ENCODE data around the gene ARSG. TPM values are rescaled to one million over a fixed set of nuclear protein-coding genes. Genes with fewer than 3 reads are reported as not detected.
"Not testable (repeated sequence)": the region's sequence is repeated elsewhere in the genome, so short reads cannot be mapped to it uniquely, and the experiment has no call there.

The ARSG gene
- total RNA-seq, 1 donor from 2014 or later: 19.5 TPM

DNA sequence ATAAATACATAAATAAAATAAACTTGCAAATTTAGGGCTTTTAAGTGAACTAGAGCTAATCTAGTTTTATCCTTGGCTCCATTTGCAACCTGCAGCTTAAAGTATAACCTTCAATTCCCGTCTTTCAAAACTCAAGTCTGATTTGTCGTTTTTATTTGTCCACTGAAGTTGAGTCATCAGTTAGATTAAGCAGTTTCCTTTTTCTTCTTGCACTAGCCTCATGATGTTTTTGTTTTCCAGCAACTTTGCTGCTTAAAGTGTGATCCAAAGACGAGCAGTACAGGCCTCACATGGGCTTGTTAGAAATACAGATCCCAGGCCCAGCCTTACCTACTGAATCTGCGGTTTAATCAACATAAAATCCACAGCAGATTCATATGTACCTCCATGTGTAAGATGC is 13.8 kb downstream of the ARSG start:
- H3K4me1 Mint-ChIP-seq: peaks cover 5% of the 10 kb centered on the region

DNA sequence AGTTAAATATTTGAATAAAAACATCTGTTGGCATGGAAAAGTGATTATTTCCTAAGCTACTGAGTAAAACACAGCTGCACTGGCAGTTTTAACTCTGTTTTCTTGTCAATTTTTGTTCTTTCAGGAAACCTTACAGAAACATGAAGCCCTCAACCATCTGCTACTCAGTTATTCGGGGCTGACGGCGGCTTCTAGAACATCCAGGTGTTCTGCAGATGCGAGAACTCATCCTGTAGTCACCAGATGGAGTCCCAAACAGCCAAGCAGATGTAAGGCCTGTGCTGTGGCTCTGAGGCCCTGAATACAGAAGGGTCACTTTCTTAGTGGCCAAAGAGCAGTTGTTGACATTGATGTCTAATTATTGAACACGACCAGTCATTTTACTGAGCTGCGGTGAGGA is 15.5 kb downstream of the ARSG start:
- DNase-seq (ENCODE audit: low spot score): no peak
- no peak overlapping the region for H3K27ac ChIP-seq
- no peaks in the 10 kb centered on the region for H3K79me2 ChIP-seq (ENCODE audit: low read depth)
- no peaks in the 10 kb centered on the region for H3K36me3 ChIP-seq
- TF ChIP-seq EZH2 (IDR thresholded peaks at IDR 0.05) (no peak), EZH2phosphoT487 (IDR thresholded peaks at IDR 0.05) (no peak)
- TF ChIP-seq, protein P1, sequence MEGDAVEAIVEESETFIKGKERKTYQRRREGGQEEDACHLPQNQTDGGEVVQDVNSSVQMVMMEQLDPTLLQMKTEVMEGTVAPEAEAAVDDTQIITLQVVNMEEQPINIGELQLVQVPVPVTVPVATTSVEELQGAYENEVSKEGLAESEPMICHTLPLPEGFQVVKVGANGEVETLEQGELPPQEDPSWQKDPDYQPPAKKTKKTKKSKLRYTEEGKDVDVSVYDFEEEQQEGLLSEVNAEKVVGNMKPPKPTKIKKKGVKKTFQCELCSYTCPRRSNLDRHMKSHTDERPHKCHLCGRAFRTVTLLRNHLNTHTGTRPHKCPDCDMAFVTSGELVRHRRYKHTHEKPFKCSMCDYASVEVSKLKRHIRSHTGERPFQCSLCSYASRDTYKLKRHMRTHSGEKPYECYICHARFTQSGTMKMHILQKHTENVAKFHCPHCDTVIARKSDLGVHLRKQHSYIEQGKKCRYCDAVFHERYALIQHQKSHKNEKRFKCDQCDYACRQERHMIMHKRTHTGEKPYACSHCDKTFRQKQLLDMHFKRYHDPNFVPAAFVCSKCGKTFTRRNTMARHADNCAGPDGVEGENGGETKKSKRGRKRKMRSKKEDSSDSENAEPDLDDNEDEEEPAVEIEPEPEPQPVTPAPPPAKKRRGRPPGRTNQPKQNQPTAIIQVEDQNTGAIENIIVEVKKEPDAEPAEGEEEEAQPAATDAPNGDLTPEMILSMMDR (IDR thresholded peaks at IDR 0.05): no peak
- H3K9ac ChIP-seq: no peak overlapping the region
- H3K9me3 ChIP-seq (ENCODE audit: low read depth): no peaks in the 10 kb centered on the region
- peaks cover 1% of the 10 kb centered on the region for H3K4me1 Mint-ChIP-seq
- H3F3A ChIP-seq (ENCODE audit: low read depth): peaks cover 9% of the 10 kb centered on the region
- no peaks in the 10 kb centered on the region for H3K27me3 Mint-ChIP-seq (ENCODE audit: insufficient read depth, low read depth)
- H3K9me3 Mint-ChIP-seq: peaks cover 9% of the 10 kb centered on the region
- H3K27ac Mint-ChIP-seq: no peak overlapping the region
- H3K4me1 ChIP-seq: peaks cover 8% of the 10 kb centered on the region
- H3K36me3 Mint-ChIP-seq: peaks cover 27% of the 10 kb centered on the region
- no peak overlapping the region for H2AFZ ChIP-seq (replicated peaks)
- H3K4me2 ChIP-seq: no peak overlapping the region
- H3K4me3 ChIP-seq: no peak overlapping the region
- no peak overlapping the region for H3K4me3 Mint-ChIP-seq
- no peaks in the 10 kb centered on the region for H4K20me1 ChIP-seq (ENCODE audit: low read depth)
- H3K27me3 ChIP-seq: no peaks in the 10 kb centered on the region

More for the DNA sequence above, 13.8 kb downstream of the ARSG start:
- no peak overlapping the region for H3K4me2 ChIP-seq
- Mint-ChIP-seq H3K4me3 (no peak overlapping the region), H3K27ac (no peak overlapping the region), H3K9me3 (peaks cover 15% of the 10 kb centered on the region), H3K27me3 (ENCODE audit: insufficient read depth, low read depth) (peaks cover 1% of the 10 kb centered on the region), H3K36me3 (peaks cover 15% of the 10 kb centered on the region)
- no peak for DNase-seq (ENCODE audit: low spot score)
- no peak overlapping the region for H3K27ac ChIP-seq
- H3K79me2 ChIP-seq (ENCODE audit: low read depth): no peaks in the 10 kb centered on the region
- TF ChIP-seq EZH2 (IDR thresholded peaks at IDR 0.05): no peak
- no peak for TF ChIP-seq EZH2phosphoT487 (IDR thresholded peaks at IDR 0.05)
- TF ChIP-seq, protein P1 (IDR thresholded peaks at IDR 0.05): no peak
- H3K9me3 ChIP-seq (ENCODE audit: low read depth): no peaks in the 10 kb centered on the region
- H3K27me3 ChIP-seq: no peaks in the 10 kb centered on the region
- no peaks in the 10 kb centered on the region for H4K20me1 ChIP-seq (ENCODE audit: low read depth)
- no peak overlapping the region for H2AFZ ChIP-seq (replicated peaks)
- H3K9ac ChIP-seq: no peak overlapping the region
- no peak overlapping the region for H3K4me3 ChIP-seq
- H3F3A ChIP-seq (ENCODE audit: low read depth): peaks cover 18% of the 10 kb centered on the region
- no peaks in the 10 kb centered on the region for H3K36me3 ChIP-seq
- peaks cover 14% of the 10 kb centered on the region for H3K4me1 ChIP-seq

DNA sequence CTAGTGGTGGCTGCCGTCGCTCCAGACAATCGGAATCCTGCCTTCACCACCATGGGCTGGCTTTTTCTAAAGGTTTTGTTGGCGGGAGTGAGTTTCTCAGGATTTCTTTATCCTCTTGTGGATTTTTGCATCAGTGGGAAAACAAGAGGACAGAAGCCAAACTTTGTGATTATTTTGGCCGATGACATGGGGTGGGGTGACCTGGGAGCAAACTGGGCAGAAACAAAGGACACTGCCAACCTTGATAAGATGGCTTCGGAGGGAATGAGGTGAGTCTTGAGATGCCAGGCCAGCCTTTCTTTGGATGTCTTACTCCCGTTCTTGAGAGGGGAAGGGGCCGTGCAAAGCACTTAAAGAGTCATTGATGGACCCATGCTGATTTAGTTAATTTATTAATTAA is 16.1 kb downstream of the ARSG start:
- no peak overlapping the region for H3K9ac ChIP-seq
- peaks cover 2% of the 10 kb centered on the region for H3K4me1 ChIP-seq
- no peaks in the 10 kb centered on the region for H4K20me1 ChIP-seq (ENCODE audit: low read depth)
- H3K9me3 ChIP-seq (ENCODE audit: low read depth): no peaks in the 10 kb centered on the region
- TF ChIP-seq EZH2phosphoT487 (IDR thresholded peaks at IDR 0.05) (no peak), EZH2 (IDR thresholded peaks at IDR 0.05) (no peak)
- TF ChIP-seq, protein P1 (IDR thresholded peaks at IDR 0.05): no peak
- Mint-ChIP-seq H3K9me3 (peaks cover 8% of the 10 kb centered on the region), H3K27ac (no peak overlapping the region), H3K4me1 (peaks cover 5% of the 10 kb centered on the region), H3K36me3 (peaks cover 27% of the 10 kb centered on the region), H3K4me3 (no peak overlapping the region), H3K27me3 (ENCODE audit: insufficient read depth, low read depth) (no peaks in the 10 kb centered on the region)
- no peak overlapping the region for H2AFZ ChIP-seq (replicated peaks)
- H3K4me3 ChIP-seq: no peak overlapping the region
- H3K36me3 ChIP-seq: no peaks in the 10 kb centered on the region
- DNase-seq (ENCODE audit: low spot score): no peak
- H3K27ac ChIP-seq: no peak overlapping the region
- H3K27me3 ChIP-seq: no peaks in the 10 kb centered on the region
- no peaks in the 10 kb centered on the region for H3K79me2 ChIP-seq (ENCODE audit: low read depth)
- peaks cover 4% of the 10 kb centered on the region for H3F3A ChIP-seq (ENCODE audit: low read depth)
- no peak overlapping the region for H3K4me2 ChIP-seq

DNA sequence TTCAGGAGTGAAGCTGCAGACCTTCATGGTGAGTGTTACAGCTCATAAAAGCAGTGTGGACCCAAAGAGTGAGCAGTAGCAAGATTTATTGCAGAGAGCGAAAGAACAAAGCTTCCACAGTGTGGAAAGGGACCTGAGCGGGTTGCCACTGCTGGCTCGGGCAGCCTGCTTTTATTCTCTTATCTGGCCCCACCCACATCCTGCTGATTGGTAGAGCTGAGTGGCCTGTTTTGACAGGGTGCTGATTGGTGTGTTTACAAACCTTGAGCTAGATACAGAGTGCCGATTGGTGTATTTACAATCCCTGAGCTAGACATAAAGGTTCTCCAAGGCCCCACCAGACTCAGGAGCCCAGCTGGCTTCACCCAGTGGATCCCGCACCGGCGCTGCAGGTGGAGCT is 17.2 kb downstream of the ARSG start:
- not testable (repeated sequence) for H3K79me2 ChIP-seq (ENCODE audit: low read depth); H4K20me1 ChIP-seq (ENCODE audit: low read depth); H3K9me3 ChIP-seq (ENCODE audit: low read depth); H3K9ac ChIP-seq; DNase-seq (ENCODE audit: low spot score); H3K4me1 Mint-ChIP-seq; H3K27ac ChIP-seq; H3K27me3 Mint-ChIP-seq (ENCODE audit: insufficient read depth, low read depth); H3K4me1 ChIP-seq; H3K27me3 ChIP-seq; H3K9me3 Mint-ChIP-seq; H3F3A ChIP-seq (ENCODE audit: low read depth); H2AFZ ChIP-seq (replicated peaks); H3K36me3 ChIP-seq; H3K4me2 ChIP-seq; H3K4me3 ChIP-seq; H3K4me3 Mint-ChIP-seq
- peak overlapping the region; percentile 94 for H3K27ac Mint-ChIP-seq
- peaks cover 27% of the 10 kb centered on the region for H3K36me3 Mint-ChIP-seq

DNA sequence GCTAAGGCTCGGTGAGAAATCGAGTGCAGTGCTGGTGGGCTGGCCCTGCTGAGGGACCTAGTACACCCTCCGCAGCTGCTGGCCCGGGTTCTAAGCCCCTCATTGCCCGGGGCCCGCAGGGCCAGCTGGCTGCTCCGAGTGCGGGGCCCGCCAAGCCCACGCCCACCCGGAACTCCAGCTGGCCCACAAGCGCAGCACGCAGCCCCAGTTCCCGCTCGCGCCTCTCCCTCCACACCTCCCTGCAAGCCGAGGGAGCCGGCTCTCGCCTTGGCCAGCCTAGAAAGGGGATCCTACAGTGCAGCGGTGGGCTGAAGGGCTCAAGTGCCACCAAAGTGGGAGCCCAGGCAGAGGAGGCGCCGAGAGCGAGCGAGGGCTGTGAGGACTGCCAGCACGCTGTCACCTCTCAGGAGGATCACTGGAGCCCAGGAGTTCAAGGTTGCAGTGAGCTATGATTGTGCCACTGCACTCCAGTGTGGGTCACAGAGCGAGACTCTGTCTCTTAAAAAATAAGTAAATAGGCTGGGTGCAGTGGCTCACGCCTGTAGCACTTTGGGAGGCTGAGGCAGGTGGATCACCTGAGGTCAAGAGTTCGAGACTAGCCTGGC is 17.9 kb downstream of the ARSG start:
- not testable (repeated sequence) for H4K20me1 ChIP-seq (ENCODE audit: low read depth); H3F3A ChIP-seq (ENCODE audit: low read depth); H2AFZ ChIP-seq (replicated peaks); H3K27ac Mint-ChIP-seq; H3K4me3 ChIP-seq; H3K27me3 Mint-ChIP-seq (ENCODE audit: insufficient read depth, low read depth); H3K9me3 Mint-ChIP-seq; DNase-seq (ENCODE audit: low spot score); H3K27ac ChIP-seq; H3K9me3 ChIP-seq (ENCODE audit: low read depth); H3K27me3 ChIP-seq; H3K79me2 ChIP-seq (ENCODE audit: low read depth); H3K4me1 Mint-ChIP-seq; H3K4me3 Mint-ChIP-seq; H3K9ac ChIP-seq; H3K36me3 ChIP-seq; H3K4me1 ChIP-seq; H3K4me2 ChIP-seq
- peaks cover 27% of the 10 kb centered on the region for H3K36me3 Mint-ChIP-seq
